Middle frontal gyrus (tissue), 1 donor: ENCODE measurements around the gene LTBP2.

Experiments used
- DNase-seq: peaks from one replicate; pipeline ENCODE4 v3.0.0-alpha.2; 2015; ENCODE audit warnings: low spot score; ENCODE audit errors: extremely low spot score

The LTBP2 gene

GRCh38 chr14:74638966-74639365 lies 26.9 kb upstream of the LTBP2 start:
- no peak for DNase-seq

- DNase-seq, result no peak
Measured at GRCh38 chr14:74638066-74638465, 26.0 kb upstream of the LTBP2 start.

GRCh38 chr14:74637178-74637550 lies 25.1 kb upstream of the LTBP2 start:
- no peak for DNase-seq

- DNase-seq, result no peak
Measured at GRCh38 chr14:74636424-74637177, 24.6 kb upstream of the LTBP2 start.

GRCh38 chr14:74635847-74636246 lies 23.8 kb upstream of the LTBP2 start:
- DNase-seq, result no peak

GRCh38 chr14:74634964-74635363 lies 22.9 kb upstream of the LTBP2 start:
- DNase-seq, result no peak

GRCh38 chr14:74634481-74634880 lies 22.4 kb upstream of the LTBP2 start:
- DNase-seq, result no peak

GRCh38 chr14:74630881-74631690 lies 19.0 kb upstream of the LTBP2 start:
- no peak for DNase-seq

- DNase-seq, result no peak
Measured at GRCh38 chr14:74628418-74628817, 16.4 kb upstream of the LTBP2 start.

- DNase-seq, result no peak
Measured at GRCh38 chr14:74627076-74627475, 15.0 kb upstream of the LTBP2 start.

GRCh38 chr14:74622257-74622656 lies 10.2 kb upstream of the LTBP2 start:
- no peak for DNase-seq

- DNase-seq, result no peak
Measured at GRCh38 chr14:74621556-74621955, 9.5 kb upstream of the LTBP2 start.

- no peak for DNase-seq
Measured at GRCh38 chr14:74620923-74621322, 8.9 kb upstream of the LTBP2 start.

- DNase-seq, result no peak
Measured at GRCh38 chr14:74620497-74620921, 8.5 kb upstream of the LTBP2 start.

GRCh38 chr14:74619672-74620131 lies 7.7 kb upstream of the LTBP2 start:
- DNase-seq, result no peak

- DNase-seq, result no peak
Measured at GRCh38 chr14:74618078-74618952, 6.3 kb upstream of the LTBP2 start.

- DNase-seq, result no peak
Measured at GRCh38 chr14:74616996-74617700, 5.1 kb upstream of the LTBP2 start.

- no peak for DNase-seq
Measured at GRCh38 chr14:74616507-74616906, 4.5 kb upstream of the LTBP2 start.

- no peak for DNase-seq
Measured at GRCh38 chr14:74615735-74616134, 3.7 kb upstream of the LTBP2 start.

- no peak for DNase-seq
Measured at GRCh38 chr14:74614508-74615495, 2.8 kb upstream of the LTBP2 start.
